SK-N-SH treated with all-trans-retinoic acid at 6 μM for 48 hours (cell line): ENCODE measurements around the gene SLC5A6.
A peak's percentile ranks its signal among the peaks of the same experiment; 100 is the strongest.

Source experiments
- ATAC-seq: fragments of 200-7000 bp; cut with Tn5 transposase; 3 replicates; pipeline ENCODE4 v1.9.1; 2020; ENCODE audit warnings: mild to moderate bottlenecking, moderate library complexity
- ARNTL ChIP-seq: fragments of 450-650 bp; formaldehyde crosslinking; IDR thresholded peaks from 2 replicates; pipeline ENCODE4 v1.5.0; 2020; ENCODE audit warnings: low read depth, mild to moderate bottlenecking, moderate library complexity, borderline replicate concordance
- BACH2 ChIP-seq: fragments of 250-450 bp; sonication (Bioruptor Pico); IDR thresholded peaks from 2 replicates; pipeline ENCODE4 v1.9.0; 2021; ENCODE audit warnings: mild to moderate bottlenecking, borderline replicate concordance
- CREB5 ChIP-seq: fragments of 250-450 bp; sonication (Bioruptor Pico); IDR thresholded peaks from 2 replicates; pipeline ENCODE4 v1.5.1; 2020; ENCODE audit warnings: low read depth, mild to moderate bottlenecking, moderate library complexity
- CSDC2 ChIP-seq: fragments of 250-450 bp; sonication (Bioruptor Pico); IDR thresholded peaks from 2 replicates; pipeline ENCODE4 v1.5.0; 2020; ENCODE audit warnings: mild to moderate bottlenecking, moderate library complexity
- ESRRG ChIP-seq: fragments of 250-450 bp; sonication (Bioruptor Pico); IDR thresholded peaks from 2 replicates; pipeline ENCODE4 v1.6.1; 2021; ENCODE audit warnings: mild to moderate bottlenecking
- GLIS3 ChIP-seq: fragments of 250-450 bp; sonication (Bioruptor Pico); IDR thresholded peaks from 2 replicates; pipeline ENCODE4 v1.5.0; 2020; ENCODE audit warnings: mild to moderate bottlenecking, moderate library complexity
- ISL1 ChIP-seq: fragments of 250-450 bp; sonication (Bioruptor Pico); IDR thresholded peaks from 2 replicates; pipeline ENCODE4 v2.1.2; 2022; ENCODE audit warnings: mild to moderate bottlenecking, moderate library complexity
- OSR1 ChIP-seq: fragments of 250-450 bp; sonication (Bioruptor Pico); IDR thresholded peaks from 2 replicates; pipeline ENCODE4 v1.8.0; 2022; ENCODE audit warnings: moderate library complexity, mild to moderate bottlenecking, inconsistent platforms
- POU6F1 ChIP-seq: fragments of 250-450 bp; sonication (Bioruptor Pico); IDR thresholded peaks from 2 replicates; pipeline ENCODE4 v1.8.0; 2021; ENCODE audit warnings: low read depth, mild to moderate bottlenecking, moderate library complexity, borderline replicate concordance
- PPARA ChIP-seq: fragments of 250-450 bp; sonication (Bioruptor Pico); IDR thresholded peaks from 2 replicates; pipeline ENCODE4 v1.5.0; 2020; ENCODE audit warnings: mild to moderate bottlenecking, borderline replicate concordance
- RARB ChIP-seq: fragments of 250-450 bp; sonication (Bioruptor Pico); IDR thresholded peaks from 2 replicates; pipeline ENCODE4 v1.8.0; 2021; ENCODE audit warnings: mild to moderate bottlenecking, moderate library complexity
- SNAI2 ChIP-seq: fragments of 250-450 bp; sonication (Bioruptor Pico); IDR thresholded peaks from 2 replicates; pipeline ENCODE4 v1.5.0; 2020; ENCODE audit warnings: mild to moderate bottlenecking, moderate library complexity
- TCF4 ChIP-seq: fragments of 250-450 bp; sonication (Bioruptor Pico); IDR thresholded peaks from 2 replicates; pipeline ENCODE4 v1.8.0; 2021; ENCODE audit warnings: mild to moderate bottlenecking, moderate library complexity, borderline replicate concordance
- TOX ChIP-seq: fragments of 250-450 bp; sonication (Bioruptor Pico); IDR thresholded peaks from 2 replicates; pipeline ENCODE4 v1.8.0; 2021; ENCODE audit warnings: mild to moderate bottlenecking, moderate library complexity, borderline replicate concordance
- ZC3H10 ChIP-seq: fragments of 250-450 bp; sonication (Bioruptor Pico); IDR thresholded peaks from 2 replicates; pipeline ENCODE4 v1.5.1; 2021; ENCODE audit warnings: mild to moderate bottlenecking, moderate library complexity
- ZFP3 ChIP-seq: fragments of 250-450 bp; sonication (Bioruptor Pico); IDR thresholded peaks from 2 replicates; pipeline ENCODE4 v1.5.0; 2020; ENCODE audit warnings: mild to moderate bottlenecking, moderate library complexity
- ZFP30 ChIP-seq: fragments of 450-650 bp; formaldehyde crosslinking; IDR thresholded peaks from 2 replicates; pipeline ENCODE4 v1.5.0; 2022; ENCODE audit warnings: mild to moderate bottlenecking, moderate library complexity
- ZNF70 ChIP-seq: fragments of 450-650 bp; formaldehyde crosslinking; IDR thresholded peaks from 2 replicates; pipeline ENCODE4 v1.5.0; 2020; ENCODE audit warnings: mild to moderate bottlenecking, moderate library complexity
- ZNF8 ChIP-seq: fragments of 450-650 bp; formaldehyde crosslinking; IDR thresholded peaks from 2 replicates; pipeline ENCODE4 v1.5.0; 2020; ENCODE audit warnings: mild to moderate bottlenecking, moderate library complexity
- TF ChIP-seq, protein P1 (sequence below): fragments of 250-450 bp; sonication (Bioruptor Pico); IDR thresholded peaks from 2 replicates; pipeline ENCODE4 v1.8.0; 2020; ENCODE audit warnings: mild to moderate bottlenecking, moderate library complexity, borderline replicate concordance
- TF ChIP-seq, protein P2 (sequence below): fragments of 250-450 bp; sonication (Bioruptor Pico); IDR thresholded peaks from 2 replicates; pipeline ENCODE4 v1.5.1; 2021; ENCODE audit warnings: mild to moderate bottlenecking, moderate library complexity
- TF ChIP-seq, protein P3 (sequence below): fragments of 250-450 bp; sonication (Bioruptor Pico); IDR thresholded peaks from 2 replicates; pipeline ENCODE4 v1.5.0; 2020; ENCODE audit warnings: mild to moderate bottlenecking, moderate library complexity

The SLC5A6 gene

DNA sequence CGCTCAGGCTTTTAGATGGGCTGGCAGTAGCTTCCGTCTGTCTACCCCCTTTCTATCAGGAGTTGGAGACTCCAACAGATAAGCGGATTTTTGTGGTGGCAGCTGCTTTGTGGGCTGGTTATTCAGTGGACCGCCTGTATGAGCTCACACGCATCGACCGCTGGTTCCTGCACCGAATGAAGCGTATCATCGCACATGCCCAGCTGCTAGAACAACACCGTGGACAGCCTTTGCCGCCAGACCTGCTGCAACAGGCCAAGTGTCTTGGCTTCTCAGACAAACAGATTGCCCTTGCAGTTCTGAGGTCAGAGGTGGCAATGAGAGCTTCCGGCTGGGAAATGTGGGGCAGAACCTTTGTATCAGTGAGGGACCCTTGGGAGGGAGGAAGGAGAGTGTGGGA, 19.9 kb upstream of the SLC5A6 start:
- ATAC-seq: no peak

GRCh38 chr2:27227501-27227900, 15.4 kb upstream of the SLC5A6 start:
- ATAC-seq: peak; percentile 64
- no peak for TF ChIP-seq TOX
- TF ChIP-seq GLIS3 (CRISPR knock-in tag): no peak
- 0 out of 2 replicates have a peak, but pooled peaks have one; percentile 17 for TF ChIP-seq CREB5 (CRISPR knock-in tag)
- no peak for TF ChIP-seq ESRRG (CRISPR knock-in tag)
- TF ChIP-seq ZC3H10 (CRISPR knock-in tag): no peak
- no peak for TF ChIP-seq SNAI2
- TF ChIP-seq ISL1 (CRISPR knock-in tag): peak; percentile 94
- TF ChIP-seq ARNTL (CRISPR knock-in tag): no peak
- TF ChIP-seq, protein P1, sequence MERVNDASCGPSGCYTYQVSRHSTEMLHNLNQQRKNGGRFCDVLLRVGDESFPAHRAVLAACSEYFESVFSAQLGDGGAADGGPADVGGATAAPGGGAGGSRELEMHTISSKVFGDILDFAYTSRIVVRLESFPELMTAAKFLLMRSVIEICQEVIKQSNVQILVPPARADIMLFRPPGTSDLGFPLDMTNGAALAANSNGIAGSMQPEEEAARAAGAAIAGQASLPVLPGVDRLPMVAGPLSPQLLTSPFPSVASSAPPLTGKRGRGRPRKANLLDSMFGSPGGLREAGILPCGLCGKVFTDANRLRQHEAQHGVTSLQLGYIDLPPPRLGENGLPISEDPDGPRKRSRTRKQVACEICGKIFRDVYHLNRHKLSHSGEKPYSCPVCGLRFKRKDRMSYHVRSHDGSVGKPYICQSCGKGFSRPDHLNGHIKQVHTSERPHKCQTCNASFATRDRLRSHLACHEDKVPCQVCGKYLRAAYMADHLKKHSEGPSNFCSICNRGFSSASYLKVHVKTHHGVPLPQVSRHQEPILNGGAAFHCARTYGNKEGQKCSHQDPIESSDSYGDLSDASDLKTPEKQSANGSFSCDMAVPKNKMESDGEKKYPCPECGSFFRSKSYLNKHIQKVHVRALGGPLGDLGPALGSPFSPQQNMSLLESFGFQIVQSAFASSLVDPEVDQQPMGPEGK (CRISPR knock-in tag): no peak; the same call in 1 of the 2 replicates
- TF ChIP-seq PPARA (CRISPR knock-in tag): no peak
- 0 out of 2 replicates have a peak, but pooled peaks have one; percentile 38 for TF ChIP-seq ZFP3
- TF ChIP-seq ZNF8 (CRISPR knock-in tag): no peak
- TF ChIP-seq ZFP30 (CRISPR knock-in tag): no peak
- TF ChIP-seq OSR1: no peak
- TF ChIP-seq RARB: no peak
- no peak for TF ChIP-seq POU6F1 (CRISPR knock-in tag)

More for the DNA sequence above, 19.9 kb upstream of the SLC5A6 start:
- TF ChIP-seq PPARA (CRISPR knock-in tag): no peak
- TF ChIP-seq OSR1: no peak
- no peak for TF ChIP-seq CSDC2 (CRISPR knock-in tag)
- TF ChIP-seq, protein P2, sequence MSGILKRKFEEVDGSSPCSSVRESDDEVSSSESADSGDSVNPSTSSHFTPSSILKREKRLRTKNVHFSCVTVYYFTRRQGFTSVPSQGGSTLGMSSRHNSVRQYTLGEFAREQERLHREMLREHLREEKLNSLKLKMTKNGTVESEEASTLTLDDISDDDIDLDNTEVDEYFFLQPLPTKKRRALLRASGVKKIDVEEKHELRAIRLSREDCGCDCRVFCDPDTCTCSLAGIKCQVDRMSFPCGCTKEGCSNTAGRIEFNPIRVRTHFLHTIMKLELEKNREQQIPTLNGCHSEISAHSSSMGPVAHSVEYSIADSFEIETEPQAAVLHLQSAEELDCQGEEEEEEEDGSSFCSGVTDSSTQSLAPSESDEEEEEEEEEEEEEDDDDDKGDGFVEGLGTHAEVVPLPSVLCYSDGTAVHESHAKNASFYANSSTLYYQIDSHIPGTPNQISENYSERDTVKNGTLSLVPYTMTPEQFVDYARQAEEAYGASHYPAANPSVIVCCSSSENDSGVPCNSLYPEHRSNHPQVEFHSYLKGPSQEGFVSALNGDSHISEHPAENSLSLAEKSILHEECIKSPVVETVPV: no peak
- TF ChIP-seq POU6F1 (CRISPR knock-in tag): no peak
- no peak for TF ChIP-seq ZFP30 (CRISPR knock-in tag)
- no peak for TF ChIP-seq ZNF70 (CRISPR knock-in tag)
- no peak for TF ChIP-seq ESRRG (CRISPR knock-in tag)
- no peak for TF ChIP-seq ZFP3
- TF ChIP-seq, protein P3, sequence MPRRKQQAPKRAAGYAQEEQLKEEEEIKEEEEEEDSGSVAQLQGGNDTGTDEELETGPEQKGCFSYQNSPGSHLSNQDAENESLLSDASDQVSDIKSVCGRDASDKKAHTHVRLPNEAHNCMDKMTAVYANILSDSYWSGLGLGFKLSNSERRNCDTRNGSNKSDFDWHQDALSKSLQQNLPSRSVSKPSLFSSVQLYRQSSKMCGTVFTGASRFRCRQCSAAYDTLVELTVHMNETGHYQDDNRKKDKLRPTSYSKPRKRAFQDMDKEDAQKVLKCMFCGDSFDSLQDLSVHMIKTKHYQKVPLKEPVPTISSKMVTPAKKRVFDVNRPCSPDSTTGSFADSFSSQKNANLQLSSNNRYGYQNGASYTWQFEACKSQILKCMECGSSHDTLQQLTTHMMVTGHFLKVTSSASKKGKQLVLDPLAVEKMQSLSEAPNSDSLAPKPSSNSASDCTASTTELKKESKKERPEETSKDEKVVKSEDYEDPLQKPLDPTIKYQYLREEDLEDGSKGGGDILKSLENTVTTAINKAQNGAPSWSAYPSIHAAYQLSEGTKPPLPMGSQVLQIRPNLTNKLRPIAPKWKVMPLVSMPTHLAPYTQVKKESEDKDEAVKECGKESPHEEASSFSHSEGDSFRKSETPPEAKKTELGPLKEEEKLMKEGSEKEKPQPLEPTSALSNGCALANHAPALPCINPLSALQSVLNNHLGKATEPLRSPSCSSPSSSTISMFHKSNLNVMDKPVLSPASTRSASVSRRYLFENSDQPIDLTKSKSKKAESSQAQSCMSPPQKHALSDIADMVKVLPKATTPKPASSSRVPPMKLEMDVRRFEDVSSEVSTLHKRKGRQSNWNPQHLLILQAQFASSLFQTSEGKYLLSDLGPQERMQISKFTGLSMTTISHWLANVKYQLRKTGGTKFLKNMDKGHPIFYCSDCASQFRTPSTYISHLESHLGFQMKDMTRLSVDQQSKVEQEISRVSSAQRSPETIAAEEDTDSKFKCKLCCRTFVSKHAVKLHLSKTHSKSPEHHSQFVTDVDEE (CRISPR knock-in tag): no peak
- no peak for TF ChIP-seq ZNF8 (CRISPR knock-in tag)
- TF ChIP-seq CREB5 (CRISPR knock-in tag): no peak
- TF ChIP-seq ARNTL (CRISPR knock-in tag): no peak
- no peak for TF ChIP-seq TOX
- no peak for TF ChIP-seq GLIS3 (CRISPR knock-in tag)
- no peak for TF ChIP-seq ZC3H10 (CRISPR knock-in tag)
- TF ChIP-seq BACH2 (CRISPR knock-in tag): no peak
- TF ChIP-seq ISL1 (CRISPR knock-in tag): no peak
- no peak for TF ChIP-seq TCF4 (CRISPR knock-in tag)
